ENCODE results near the gene KRT76.

Gene KRT76

GRCh38 chr12:52812749-52813148, 35.6 kb upstream of the KRT76 start:
- no peak for DNase-seq

- no peak for DNase-seq
Measured at GRCh38 chr12:52812073-52812400, 34.9 kb upstream of the KRT76 start.

GRCh38 chr12:52811191-52812072, 34.3 kb upstream of the KRT76 start:
- no peak for DNase-seq

GRCh38 chr12:52810554-52810953, 33.4 kb upstream of the KRT76 start:
- DNase-seq = no peak

GRCh38 chr12:52809166-52809565, 32.0 kb upstream of the KRT76 start:
- DNase-seq = no peak

- DNase-seq = no peak
Measured at GRCh38 chr12:52808573-52809160, 31.5 kb upstream of the KRT76 start.

- DNase-seq = no peak
Measured at GRCh38 chr12:52807544-52808470, 30.7 kb upstream of the KRT76 start.

GRCh38 chr12:52806821-52807543, 29.8 kb upstream of the KRT76 start:
- DNase-seq = no peak

GRCh38 chr12:52806169-52806811, 29.1 kb upstream of the KRT76 start:
- DNase-seq = no peak

- no peak for DNase-seq
Measured at GRCh38 chr12:52805739-52806138, 28.6 kb upstream of the KRT76 start.

- no peak for DNase-seq
Measured at GRCh38 chr12:52805000-52805399, 27.9 kb upstream of the KRT76 start.

- DNase-seq = no peak
Measured at GRCh38 chr12:52802442-52802841, 25.3 kb upstream of the KRT76 start.

GRCh38 chr12:52801773-52802172, 24.6 kb upstream of the KRT76 start:
- no peak for DNase-seq

GRCh38 chr12:52800259-52800917, 23.2 kb upstream of the KRT76 start:
- no peak for DNase-seq

- no peak for DNase-seq
Measured at GRCh38 chr12:52799505-52800211, 22.5 kb upstream of the KRT76 start.

- no peak for DNase-seq
Measured at GRCh38 chr12:52798671-52799504, 21.7 kb upstream of the KRT76 start.

- no peak for DNase-seq
Measured at GRCh38 chr12:52798003-52798670, 21.0 kb upstream of the KRT76 start.

- no peak for DNase-seq
Measured at GRCh38 chr12:52797529-52797894, 20.4 kb upstream of the KRT76 start.

- no peak for DNase-seq
Measured at GRCh38 chr12:52796839-52797528, 19.8 kb upstream of the KRT76 start.
